Measurements from ENCODE around the gene FAM13A.
"Not testable (repeated sequence)": the region's sequence is repeated elsewhere in the genome, so short reads cannot be mapped to it uniquely, and the experiment has no call there.

Gene FAM13A

DNA sequence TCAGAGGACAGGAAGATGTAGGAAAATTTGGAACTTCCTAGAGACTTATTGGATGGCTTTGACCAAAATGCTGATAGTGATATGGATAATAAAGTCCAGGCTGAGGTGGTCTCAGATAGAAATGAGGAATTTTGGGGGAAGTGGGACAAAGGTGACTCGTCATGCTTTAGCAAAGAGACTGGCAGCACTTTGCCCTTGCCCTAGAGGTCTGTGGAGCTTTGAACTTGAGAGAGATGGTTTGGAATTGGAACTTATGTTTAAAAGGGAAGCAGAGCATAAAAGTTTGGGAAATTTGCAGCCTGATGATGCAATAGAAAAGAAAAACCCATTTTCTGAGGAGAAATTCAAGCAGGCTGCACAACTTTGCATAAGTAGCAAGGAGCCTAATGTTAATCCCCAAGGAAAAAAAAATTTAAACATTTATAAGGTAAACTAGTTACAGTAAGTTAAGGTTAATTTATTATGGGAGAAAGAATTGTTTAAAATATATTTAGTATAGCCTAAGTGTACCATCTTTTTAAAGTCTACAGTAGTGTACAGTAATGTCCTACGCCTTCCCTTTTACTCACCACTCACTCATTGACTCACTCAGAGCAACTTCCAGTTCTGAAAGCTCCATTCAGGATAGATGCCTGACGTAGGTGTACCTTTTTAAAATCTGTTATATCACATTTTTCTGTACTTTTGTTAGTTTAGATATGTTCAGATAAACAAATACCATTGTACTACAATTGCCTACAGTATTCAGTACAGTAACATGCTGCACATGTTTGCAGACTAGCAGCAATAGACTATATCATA, 101.2 kb downstream of the FAM13A start:
- no peak for DNase-seq

DNA sequence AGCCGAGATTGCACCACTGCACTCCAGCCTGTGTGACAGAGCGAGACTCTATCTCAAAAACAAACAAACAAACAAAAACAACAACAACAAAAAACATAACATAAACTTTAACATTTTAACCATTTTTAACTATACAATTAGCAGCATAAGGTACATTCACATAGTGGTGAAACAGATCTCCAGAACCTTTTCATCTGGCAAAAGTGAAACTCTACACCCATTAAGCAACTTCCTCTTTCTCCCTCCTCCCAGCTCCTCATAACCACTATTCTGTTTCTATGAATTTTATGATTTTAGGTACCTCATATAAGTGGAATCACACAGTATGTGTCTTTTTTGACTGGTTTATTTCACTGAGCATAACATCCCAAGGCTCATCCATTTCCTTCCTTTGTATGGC, 103.6 kb downstream of the FAM13A start:
- no peak for DNase-seq

DNA sequence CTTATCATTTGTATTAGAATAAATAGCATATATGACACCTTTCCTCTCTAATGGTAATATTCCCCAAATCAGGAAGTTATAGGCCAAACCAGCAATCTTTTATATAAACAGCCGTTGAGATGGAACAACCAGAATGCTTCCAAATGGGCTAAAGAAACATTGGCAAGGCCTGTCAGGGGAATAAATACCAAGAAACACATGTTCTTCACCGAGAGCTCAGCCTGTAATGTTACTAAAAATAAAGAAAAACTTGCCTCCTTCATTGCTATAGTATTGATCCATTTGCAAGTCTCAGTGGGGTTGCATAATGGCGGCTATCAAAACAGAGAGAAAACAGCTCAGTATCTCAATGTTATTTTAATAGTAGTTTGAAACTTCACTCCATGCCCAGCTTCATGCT, 104.9 kb downstream of the FAM13A start:
- DNase-seq = no peak

DNA sequence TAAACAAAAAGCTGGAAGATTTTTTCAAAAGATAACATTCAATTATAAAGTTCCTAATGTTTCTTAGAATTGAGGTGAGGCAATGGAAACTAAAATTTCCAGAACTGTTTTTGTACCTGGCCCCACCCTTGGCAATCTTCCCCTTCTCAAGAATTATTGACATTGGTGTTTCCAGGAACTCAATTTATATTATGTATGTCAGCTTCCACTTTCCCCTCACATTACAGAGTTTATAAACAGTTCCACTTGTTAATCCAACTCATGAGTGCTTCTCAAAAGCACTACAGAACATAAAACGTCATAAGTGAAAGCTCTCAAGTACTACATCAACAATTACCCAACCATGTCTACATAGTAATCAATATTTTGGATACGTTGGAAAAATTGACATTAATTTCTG, 107.4 kb downstream of the FAM13A start:
- DNase-seq = no peak

DNA sequence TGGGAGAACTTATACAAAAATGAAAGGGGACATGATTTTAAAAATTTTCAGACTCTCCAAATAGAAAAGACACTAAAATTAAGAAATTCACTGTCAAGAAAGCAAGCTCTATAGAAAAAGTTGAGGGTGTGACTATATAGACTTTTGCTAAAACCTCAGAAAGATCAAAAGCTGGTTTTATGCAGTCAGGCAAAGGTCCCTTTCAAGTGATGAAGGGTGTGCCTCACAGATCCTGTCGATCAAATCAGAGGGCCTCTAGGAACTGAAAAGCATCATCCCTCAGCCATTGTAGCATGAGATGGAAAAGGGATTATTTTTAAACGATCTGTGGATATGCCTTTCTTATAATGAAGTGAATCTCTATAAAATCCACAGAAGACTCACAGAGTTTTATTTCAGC, 116.5 kb downstream of the FAM13A start:
- DNase-seq = no peak

DNA sequence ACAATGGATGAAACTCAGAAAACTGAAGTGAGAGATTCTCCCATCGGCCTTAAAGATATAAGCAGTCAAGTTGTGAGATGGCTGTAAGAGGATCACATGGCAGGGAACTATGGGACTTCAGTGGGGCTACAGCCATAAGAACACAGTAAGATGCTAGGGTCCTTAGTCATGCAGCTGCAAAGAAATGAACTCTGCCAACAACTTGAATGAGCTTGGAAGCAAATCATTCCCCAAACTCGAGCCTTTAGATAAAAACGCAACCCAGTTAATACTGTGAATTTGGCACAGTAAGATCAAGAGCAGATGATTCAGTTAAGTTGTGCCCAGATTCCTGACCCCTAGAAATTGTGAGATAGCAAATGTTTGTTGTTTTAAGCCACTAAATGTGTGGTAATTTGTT, 117.3 kb downstream of the FAM13A start:
- DNase-seq = no peak

DNA sequence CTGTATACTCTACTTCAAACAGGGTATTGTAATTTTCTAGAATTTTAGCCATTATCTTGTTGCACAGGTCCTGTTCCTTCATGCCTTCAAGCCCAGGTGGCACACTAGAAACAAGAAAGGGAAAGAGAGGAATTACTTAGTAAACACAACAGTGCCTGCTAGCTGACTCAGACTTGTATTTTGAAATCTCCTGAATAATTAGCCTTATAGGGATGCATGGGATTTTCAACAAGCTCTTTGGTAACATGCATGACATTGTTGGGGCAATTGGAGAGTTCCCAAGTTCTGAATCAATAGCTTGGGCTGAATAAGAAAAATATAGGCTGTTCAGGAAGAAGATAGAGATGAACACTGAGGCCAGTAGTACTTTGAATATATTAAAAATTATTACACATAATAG, 118.8 kb downstream of the FAM13A start:
- no peak for DNase-seq

DNA sequence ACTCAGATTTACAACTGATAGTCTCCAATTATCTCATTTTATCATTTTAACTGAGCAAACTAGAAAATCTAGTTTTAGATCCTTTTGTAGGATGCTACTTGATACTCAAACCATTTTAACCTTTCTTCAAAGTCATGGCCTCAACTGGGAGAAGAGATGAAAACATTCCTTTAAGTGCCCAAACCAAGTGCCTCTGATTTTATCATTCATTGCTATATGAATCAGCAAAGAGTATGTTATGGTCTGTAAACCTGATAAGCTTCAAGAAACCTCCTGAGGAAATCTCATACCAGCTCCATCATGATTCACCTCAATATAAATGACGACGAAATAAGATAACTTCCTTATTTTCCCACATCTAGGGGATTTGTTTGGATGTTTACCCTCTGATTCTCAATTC, 119.9 kb downstream of the FAM13A start:
- DNase-seq = no peak

DNA sequence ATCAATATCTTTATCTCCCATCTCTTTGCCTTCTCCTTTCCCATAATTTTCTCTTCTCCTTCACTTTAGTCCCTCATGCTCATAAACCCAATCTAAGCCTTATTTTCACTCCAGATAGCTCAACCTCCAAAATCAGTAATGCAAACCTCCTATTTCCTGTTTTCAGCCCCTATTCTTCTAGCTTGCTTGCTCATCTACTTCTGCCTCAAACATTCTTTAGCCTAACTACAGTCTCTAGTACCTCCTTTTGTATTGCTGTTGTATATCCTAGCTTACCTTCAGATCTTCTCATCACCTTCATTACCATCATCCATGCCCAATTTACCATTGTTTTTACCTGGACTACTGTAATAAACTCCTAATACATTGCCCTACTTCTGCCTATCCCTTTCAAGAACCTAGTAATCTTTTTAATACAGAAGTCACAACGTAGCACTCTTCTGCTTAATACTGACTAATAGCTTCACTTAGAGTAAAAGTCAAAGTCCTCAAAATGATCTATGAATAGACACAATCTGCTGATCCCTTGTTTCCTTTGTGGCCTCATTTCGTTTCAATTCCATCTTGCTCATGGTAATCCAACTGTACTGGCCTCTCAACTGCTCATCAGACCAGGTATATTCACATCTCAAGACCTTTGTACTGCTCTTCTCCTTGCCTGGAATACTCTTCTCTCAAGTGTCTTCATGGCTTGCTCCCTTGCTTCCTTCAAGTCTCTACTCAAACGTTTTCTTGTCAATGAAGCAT, 123.4 kb downstream of the FAM13A start:
- DNase-seq = no peak

DNA sequence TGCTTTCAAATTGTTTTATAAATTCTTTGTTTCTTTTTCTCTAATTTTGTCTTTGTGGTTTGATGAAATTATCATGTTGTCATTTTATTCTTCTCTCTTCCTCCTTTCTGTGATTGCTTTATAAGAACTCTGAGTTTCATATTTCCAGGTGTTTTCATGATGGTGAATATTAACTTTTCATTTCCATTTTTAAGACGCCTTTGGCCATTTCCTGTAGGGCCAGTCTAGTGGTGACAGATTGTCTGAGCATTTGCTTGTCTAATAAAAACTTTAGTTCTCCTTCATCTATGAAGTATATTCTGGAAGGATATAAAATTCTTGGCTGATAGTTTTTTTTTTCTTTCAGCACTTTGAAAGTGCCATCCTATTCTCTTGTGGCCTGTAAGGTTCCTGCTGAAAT, 128.1 kb downstream of the FAM13A start:
- no peak for DNase-seq

DNA sequence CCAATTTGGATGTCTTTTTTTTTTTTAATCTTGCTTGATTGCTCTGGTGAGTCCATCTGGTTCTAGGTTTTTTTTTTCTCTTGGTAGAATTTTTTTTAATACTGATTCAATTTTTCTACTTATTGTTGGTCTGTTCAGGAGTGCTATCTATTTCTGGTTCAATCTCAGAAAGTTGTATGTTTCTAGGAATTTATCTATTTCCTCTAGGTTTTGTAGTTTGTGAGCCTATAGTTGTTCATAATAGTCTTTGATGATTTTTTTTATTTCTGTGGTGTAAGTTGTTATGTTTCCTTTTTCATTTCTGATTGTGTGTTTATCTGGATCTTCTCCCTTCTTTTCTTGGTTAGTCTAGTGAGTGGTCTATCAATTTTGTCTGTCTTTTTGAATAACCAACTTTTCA, 129.6 kb downstream of the FAM13A start:
- no peak for DNase-seq

DNA sequence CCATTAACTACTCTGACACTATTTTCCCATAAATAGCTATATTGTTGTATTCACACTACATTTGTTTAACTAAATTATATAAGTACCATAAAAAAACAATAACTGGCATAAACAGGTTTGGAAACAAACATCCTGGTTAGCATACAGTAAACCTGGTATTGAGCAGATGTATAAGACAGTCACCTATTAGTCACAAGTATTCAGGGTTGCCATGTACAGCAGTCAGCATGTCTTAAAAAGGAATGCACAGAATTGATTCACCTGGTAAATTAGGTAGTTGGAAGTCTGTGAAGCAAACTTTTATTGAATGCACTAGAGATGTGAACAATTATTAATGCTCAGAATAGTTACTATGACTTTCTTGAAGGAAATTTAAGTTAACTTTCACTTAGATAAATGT, 137.9 kb downstream of the FAM13A start:
- DNase-seq = no peak

DNA sequence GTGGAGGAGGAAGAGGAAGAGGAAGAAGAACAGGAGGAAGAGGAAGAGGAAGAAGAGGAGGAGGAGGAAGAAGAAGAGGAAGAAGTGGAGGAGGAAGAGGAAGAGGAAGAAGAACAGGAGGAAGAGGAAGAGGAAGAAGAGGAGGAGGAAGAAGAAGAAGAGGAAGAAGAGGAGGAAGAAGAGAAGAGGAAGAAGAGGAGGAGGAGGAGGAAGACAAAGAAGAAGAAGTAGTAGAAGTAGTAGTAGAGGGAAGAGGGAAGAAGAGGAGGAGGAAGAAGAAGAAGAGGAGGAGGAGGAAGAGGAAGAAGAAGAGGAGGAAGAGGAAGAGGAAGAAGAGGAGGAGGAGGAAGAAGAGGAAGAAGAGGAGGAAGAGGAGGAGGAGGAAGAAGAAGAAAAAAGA, 143.8 kb downstream of the FAM13A start:
- DNase-seq = not testable (repeated sequence)

DNA sequence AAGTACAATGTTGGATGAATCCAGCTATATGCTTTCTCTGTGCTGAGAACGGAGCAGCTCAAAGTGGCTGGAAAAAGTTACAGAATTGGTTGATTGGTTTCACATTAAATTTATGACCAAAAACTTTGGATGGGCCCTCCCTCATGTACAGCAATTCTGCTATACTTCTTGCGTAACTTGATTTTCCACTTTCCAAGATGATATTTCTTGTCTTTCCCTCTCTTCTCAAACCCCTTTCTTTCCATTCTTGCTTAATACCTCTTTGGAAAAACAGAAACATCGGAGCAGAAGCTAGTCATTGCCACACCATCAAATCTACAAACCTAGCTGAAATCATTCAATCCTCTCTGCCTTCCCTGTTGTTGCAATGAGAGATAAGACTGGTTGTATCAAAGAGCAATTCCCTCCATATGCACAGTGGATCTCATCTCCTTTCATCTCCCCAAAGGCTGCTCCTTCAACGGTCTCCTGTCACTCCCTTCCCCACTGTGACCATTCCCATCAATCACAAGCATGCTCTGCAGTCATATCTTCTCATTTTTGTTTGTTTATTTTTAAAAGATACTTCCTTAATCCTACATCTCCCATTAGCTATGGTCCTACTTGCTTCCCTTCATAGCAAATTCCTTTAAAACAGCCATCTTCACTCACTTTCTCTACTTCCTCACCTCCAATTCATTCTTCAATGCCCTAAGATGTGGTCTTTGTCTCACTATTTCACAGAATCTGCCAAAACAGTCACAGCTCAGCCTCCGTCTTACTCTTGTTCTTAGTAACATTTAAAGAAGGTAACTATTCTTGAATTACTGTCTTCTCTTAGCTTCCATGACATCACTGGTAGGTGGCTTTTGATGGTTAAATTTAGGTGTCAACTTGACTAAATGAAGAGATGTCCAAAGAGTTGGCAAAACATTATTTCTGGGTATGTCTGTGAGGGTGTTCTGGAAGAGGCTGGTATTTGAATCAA, 145.5 kb downstream of the FAM13A start:
- no peak for DNase-seq

DNA sequence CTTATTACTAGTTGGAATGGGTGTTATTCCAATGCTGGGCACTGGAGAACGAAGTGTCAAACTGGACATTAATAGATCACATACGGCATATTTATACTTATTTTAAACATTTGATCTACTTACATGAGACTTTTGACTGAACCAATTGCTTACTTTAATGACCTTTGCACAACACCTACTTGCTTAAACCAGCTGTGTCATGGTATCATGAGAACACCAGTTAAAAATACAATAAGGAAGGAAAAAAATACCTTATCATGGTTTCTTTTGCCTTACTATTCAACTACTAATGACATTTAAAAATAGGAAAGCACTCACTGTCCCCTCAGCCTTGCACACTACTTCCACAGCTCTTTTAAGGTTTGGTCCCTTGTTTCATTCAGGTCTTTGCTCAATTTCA, 146.9 kb downstream of the FAM13A start:
- no peak for DNase-seq

DNA sequence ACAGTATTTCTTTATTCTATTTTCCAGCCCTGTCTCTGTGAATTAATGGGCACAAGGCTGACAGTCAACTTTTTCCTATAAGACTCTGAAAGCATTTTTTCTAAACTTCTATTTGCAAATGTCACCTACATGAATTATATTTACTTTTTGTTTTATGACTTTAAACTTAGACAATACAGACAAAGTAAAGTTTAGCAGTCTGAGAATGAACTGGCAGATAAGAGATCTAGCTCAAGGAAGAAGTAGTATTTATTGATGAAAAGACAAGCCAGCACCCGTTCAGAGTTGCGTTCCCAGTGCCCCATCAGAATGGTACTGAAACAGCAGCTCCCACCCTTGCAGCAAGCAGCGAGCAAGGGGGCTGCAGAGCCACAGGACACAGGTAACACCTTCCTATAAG, 148.5 kb downstream of the FAM13A start:
- no peak for DNase-seq

DNA sequence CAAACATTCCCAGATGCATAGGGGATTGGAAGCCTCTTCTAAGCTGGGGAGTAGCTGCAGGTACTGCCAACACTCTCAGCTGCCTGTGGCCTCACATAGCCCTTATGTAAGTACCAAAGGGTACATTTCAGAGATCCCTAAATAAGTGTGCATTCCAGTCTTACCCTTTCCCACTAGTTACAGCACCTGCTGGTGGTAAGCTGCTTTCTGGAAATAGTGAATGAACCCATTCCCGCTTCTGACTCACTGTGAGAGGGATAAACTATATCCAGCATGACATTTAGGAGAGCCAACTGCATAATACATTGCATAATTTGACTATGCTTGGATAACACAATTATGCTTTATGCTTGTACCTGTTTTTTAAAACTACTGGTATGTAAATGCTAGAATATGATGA, 149.0 kb downstream of the FAM13A start:
- DNase-seq = no peak

DNA sequence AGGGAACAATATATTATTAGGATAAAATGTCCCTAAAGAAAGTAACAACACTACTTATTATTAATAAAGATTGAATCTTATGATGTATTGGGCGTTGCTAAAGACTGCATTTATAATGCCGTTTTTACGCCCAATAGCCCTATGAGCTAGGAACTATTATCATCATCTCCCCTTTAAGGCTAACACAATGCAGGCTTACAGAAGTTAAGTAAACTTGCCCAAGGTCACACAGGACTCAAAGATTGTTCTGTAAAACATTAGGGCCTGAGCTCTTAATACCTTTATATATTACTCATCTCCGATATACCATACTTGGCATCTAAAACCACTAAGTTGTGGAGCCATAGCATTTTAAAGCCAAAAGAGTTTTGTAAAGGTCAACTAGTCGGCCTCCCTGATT, 149.5 kb downstream of the FAM13A start:
- DNase-seq = no peak

DNA sequence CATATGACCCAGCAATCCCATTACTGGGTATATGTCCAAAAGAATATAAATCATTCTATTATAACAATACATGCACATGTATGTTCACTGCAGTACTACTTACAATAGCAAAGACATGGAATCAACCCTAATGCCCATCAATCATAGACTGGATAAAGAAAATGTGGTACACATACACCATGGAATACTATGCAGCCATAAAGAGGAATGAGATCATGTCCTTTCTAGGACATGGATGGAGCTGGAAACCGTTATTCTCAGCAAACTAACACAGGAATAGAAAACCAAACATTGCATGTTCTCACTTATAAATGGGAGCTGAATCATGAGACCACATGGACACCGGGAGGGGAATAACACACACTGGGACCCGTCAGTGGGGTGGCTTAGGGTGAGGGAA, 152.7 kb downstream of the FAM13A start:
- not testable (repeated sequence) for DNase-seq

DNA sequence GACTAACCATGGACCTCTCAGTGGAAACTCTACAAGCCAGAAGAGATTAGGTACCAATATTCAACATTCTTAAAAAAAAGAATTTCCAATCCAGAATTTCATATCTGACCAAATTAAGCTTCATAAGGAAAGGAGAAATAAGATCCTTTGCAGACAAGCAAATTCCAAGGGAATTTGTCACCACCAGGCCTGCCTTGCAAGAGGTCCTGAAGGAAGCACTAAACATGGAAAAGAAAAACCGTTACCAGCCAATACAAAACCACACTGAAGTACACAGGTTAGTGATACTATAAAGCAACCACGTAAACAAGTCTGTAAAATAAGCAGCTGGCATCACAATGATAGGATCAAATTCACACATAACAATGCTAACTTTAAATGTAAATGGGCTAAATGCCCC, 156.6 kb downstream of the FAM13A start:
- DNase-seq = no peak

DNA sequence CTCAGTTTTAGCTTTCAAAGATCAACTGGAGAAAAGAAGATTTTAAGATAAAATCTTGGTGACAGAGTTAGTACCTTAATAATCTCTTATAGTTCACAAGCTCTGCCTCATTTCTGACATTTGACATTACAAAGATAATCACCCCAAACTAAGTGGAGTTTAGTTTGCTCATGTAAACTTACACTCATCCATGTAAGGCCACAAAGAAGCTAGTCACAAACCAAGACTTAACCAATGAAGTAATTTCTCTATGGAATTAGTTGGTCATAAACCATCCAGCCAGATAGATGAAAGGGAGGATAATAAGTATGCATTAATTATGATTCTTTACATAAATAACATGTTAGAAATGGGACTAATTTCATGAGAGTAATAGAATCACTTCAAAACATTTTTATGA, 159.2 kb downstream of the FAM13A start:
- no peak for DNase-seq

DNA sequence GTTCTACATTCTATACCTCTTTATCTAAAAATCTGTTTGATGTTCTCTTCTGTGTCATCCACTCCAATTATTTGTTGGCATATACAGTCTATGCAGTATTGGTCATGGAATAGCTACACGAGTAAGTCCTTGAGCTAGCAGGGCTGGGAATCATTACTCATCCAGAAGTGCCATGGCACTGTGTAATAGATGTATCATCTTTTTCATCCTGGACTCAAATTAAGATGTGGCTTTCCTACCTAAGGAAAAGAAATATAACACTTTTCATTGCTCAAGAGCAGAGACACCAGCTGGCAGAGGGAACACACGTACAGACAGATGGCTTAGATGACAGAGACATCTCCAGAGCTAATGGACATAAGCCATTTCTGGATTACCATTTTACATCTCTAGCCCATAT, 159.8 kb downstream of the FAM13A start:
- no peak for DNase-seq

DNA sequence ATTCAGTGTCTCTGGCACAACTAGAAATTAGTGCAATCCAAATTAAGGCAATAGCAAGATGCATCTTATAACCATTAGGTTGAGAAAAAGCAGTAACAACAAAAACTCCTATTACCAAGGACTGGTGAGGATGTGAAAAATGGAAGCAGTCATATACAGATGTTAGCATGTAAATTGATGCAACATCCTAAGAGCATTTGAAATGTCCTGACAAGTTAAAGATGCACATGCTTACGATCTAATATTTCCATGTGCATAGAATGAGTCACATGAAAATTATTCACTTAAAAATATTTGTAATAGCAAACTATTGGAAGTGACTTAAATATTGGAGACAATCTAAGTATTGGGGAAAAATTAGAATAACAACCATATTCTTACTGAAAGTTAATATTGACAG, 163.0 kb downstream of the FAM13A start:
- no peak for DNase-seq

DNA sequence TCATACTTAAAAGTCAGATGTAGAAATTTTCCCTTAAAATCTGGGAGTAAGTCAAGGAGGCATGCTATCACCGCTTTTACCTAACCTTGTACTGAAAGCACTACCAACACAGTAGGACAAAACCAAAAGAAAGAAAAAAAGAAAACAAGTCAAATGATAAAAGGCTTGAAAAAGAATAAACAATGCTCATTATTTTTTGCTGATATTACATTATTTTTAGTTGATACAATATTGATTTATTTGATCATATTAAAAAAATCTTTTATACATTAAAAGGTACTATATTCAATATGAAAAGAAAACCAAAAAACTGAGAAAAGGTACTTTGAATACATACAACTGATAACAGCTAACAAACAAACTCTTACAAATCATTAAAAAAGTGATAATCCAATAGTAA, 164.3 kb downstream of the FAM13A start:
- no peak for DNase-seq
